ENCODE results near the gene AMN.

Gene AMN

DNA sequence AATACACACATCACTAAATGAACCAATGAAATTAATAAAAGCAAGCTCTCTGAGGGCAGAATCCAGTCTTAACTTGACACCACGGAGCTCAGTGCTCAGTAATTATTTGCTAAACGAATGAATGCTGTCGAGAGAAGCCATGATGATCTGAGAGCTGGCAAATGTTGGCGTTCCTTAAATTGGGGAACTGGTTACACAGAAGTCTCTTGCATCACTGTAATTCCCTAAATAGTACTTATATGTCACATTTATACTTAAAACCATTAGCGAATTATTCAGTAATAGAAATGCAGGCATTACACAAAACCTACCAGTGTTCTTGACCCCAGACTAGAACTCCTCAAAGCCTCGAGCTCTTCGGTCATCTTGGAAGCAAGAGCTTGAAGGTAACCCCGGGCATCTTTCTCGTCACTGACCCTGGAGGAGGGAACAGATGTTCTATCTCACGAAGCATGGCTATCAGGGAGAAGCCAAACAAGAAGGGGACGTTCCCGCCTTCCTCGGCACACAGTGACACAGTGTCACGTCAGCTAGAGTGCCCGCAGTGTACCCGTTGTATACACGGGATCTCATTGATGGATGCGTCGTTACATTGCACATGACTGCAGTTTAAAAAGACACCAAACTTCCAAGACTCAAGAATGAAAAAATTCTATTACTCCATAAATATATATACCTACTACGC is 43.6 kb downstream of the AMN start:
- no peak for DNase-seq (ENCODE audit: low read depth)

- DNase-seq (ENCODE audit: low read depth): no peak
Measured at GRCh38 chr14:102966681-102967505, 44.4 kb downstream of the AMN start.

GRCh38 chr14:102967506-102967795 is 45.0 kb downstream of the AMN start:
- no peak for DNase-seq (ENCODE audit: low read depth)

GRCh38 chr14:102968306-102968705 is 45.8 kb downstream of the AMN start:
- no peak for DNase-seq (ENCODE audit: low read depth)

DNA sequence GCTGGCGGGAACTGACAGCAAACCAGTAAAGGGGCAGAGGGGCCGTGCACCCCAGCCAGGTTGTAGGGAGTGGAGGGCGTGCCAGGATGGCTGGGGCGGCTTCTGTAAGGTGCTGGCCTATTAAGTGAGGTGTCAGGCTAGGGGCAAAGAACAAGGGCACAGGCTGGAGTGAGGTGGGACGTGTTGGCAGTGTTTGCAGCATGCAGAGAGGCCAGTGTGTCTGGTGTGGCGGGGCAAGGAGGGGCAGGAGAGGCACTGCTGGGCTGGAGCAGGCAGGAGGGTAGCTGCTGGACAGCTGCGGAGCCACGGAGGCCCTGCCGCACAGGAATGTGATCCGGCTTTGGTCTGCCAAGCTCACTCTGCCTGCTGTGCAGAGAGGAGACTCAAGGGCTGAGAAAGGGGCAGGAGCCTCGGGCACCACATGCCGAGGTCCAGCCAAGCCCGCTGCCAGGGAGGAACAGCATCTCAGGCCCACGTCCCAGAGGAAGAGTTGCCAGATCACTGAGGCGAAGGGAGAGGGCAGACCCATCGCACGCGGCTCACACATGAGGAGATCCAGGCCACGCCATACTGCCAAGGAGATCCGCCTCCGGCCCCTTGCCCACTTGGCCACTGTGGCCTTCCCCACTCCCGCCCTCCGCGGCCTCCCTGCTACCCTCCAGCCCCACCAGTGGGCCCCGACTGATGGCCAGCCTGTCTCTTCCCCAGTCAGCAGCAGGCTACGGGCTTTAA is 46.8 kb downstream of the AMN start:
- no peak for DNase-seq (ENCODE audit: low read depth)

DNA sequence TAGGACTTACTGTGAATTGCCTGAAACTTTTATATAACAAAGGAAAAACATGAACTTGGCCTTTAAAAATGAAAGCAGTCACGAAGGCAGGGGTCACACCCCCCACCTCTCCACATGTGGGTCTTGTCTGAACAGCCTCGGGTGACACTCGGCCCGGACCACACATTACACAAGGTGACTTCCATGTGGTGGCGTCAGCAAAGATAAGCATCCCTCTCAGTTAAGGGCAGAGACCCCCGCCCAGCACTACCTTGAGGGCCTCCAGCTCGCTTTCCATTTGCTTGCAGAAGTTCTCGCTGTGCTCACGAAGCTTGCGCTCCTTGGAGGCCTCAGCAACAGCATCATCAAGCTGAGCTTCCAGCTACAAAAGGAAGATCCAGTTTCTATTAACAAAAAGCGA is 47.4 kb downstream of the AMN start:
- DNase-seq (ENCODE audit: low read depth): no peak

DNA sequence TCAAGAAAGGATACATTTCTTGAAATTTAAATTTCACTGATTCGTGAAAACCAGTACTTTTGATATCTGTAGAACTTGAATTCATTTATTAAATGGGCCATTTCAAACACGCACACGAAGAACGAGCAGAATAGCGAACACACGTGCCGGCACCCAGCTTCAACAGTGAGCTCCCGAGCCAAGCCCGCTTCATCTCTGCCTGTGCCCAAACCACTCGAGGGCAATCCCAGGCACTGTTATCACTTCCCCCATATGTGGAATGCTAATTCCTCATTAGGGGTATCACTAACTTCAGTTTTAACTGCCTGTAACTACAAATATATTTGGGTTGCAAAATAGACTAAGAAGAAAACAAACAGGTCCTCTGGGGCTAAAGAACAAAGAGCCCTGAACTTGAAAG is 48.0 kb downstream of the AMN start:
- no peak for DNase-seq (ENCODE audit: low read depth)

DNA sequence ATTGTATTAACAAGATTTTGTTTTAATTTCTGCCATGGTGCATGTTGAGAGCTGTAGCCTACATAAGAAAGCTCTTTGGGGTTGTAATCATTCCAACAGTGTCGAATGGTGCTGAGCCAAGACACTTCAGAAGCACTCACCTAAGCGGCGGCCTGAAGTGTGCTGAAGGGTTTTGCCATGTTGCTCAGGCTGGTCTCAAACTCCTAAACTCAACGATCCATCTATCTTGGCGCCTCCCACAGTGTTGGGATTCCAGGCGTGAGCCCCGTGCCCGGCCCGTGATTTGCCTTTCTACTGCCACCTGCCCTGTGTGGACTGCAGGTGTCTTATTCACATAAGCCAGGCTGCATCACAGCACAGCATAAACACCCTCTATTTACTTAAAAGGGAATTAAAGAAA is 48.9 kb downstream of the AMN start:
- DNase-seq (ENCODE audit: low read depth): no peak

GRCh38 chr14:102971836-102972606 is 49.6 kb downstream of the AMN start:
- no peak for DNase-seq (ENCODE audit: low read depth)

DNA sequence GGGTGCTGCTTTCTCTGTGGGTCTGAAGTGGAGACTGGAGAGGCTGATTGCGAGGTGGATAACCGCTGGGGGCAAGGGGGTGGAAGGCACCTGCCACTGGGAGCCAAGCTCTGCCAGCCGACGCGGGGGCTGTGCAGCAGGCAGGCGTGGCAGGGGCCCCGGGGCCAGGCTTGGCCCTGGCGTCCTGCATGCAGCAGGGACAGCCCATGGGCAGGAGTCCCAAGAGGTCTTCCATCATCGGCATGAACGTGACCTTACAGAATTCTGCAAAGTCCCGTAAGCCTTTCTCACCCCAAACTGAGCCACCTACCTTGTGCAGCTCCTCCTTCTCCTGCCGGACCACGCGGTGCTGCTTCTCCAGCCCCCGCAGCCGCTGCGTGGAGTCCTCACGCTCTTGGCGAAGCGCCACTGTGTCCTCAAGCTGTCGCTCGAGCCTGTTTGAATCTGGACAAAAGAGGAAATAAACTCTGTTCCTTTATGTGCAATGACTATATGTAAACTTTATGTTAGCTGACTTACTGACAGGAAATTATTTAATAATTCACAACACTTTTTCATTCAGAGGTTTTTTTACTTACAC is 51.3 kb downstream of the AMN start:
- DNase-seq (ENCODE audit: low read depth): no peak

- no peak for DNase-seq (ENCODE audit: low read depth)
Measured at GRCh38 chr14:102975662-102976061, 53.2 kb downstream of the AMN start.

- no peak for DNase-seq (ENCODE audit: low read depth)
Measured at GRCh38 chr14:102977475-102977874, 55.0 kb downstream of the AMN start.

GRCh38 chr14:102979406-102979805 is 56.9 kb downstream of the AMN start:
- no peak for DNase-seq (ENCODE audit: low read depth)

GRCh38 chr14:102980409-102980810 is 57.9 kb downstream of the AMN start:
- no peak for DNase-seq (ENCODE audit: low read depth)

All from ELR (cell line).